Activated gamma-delta T cell treated with anti-CD3 and anti-CD28 coated beads, Interleukin-2, amount 50 U/mL, for 16 hours (primary cell): ENCODE data around the gene BCL2L11.

ENCODE experiments used
- DNase-seq: peaks from one replicate; pipeline ENCODE4 v3.0.0-alpha.2; 2020; ENCODE audit warnings: low read depth

BCL2L11 gene

DNA sequence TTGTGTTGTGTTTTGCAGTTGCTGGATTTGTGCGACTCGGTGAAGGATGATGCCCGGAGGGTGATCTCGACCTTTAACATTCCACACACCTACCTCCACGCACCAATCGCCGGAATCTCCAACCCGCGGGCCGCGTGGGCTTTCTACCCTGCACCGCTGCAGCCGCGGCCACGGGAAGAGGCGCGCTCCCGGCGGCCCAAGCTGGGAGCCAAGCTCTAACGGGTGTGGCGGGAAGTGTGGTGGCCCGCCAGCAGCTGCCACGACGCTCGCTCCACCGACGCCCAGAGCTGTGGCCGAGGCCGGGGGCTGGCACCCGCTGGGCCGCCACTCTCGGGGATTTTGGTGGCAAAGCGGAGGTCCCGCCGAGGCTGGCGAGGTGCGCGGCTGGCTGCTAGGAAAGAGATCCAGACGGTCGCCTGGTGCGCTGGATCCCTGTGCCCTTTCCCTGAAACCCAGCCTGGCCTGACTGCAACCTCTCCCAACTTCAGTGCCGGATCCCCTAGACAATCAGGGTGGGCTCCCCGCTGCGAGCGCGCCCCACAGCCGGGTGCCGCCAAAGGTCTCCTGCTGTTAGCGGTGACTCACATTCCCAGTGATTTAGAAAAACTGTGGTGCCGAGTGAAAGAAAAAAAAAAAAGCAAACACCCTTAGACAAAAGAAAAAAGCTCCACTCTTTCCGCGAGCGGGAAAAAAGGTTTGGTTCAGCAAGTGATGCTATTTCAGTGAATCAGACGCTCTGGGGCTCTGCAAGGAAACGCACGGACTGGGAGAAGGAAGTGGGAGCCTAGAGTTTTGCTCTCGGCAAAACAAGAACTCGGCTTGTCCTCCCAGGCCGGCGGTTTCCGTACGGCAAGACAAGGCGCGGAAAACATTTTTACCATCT, 2.9 kb upstream of the BCL2L11 start:
- DNase-seq, result no peak

DNA sequence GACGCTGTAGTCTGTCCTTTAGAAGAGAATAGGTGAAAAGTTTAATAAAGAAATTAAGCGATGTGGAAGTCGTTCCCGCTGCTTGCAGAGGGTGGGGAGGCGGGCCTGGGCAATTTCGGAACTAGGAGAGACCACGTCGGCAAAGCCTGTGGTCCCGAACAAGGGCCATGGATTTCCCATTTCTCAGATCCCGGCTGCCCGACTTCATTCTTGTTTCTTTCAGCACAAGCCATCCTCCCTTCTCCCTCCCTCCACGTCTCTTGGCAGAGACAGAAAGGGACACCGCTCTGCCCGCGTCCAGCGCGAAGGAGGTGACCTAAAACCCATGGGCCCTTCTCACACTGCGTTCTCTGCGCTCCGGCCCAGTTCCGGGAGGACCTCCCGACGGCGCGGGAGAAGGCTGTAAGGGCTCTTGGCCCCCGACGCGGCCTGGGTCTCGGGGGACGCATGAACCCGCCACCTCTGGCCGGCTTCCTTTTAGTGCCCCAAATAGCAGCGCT, 2.2 kb upstream of the BCL2L11 start:
- DNase-seq, result no peak

DNA sequence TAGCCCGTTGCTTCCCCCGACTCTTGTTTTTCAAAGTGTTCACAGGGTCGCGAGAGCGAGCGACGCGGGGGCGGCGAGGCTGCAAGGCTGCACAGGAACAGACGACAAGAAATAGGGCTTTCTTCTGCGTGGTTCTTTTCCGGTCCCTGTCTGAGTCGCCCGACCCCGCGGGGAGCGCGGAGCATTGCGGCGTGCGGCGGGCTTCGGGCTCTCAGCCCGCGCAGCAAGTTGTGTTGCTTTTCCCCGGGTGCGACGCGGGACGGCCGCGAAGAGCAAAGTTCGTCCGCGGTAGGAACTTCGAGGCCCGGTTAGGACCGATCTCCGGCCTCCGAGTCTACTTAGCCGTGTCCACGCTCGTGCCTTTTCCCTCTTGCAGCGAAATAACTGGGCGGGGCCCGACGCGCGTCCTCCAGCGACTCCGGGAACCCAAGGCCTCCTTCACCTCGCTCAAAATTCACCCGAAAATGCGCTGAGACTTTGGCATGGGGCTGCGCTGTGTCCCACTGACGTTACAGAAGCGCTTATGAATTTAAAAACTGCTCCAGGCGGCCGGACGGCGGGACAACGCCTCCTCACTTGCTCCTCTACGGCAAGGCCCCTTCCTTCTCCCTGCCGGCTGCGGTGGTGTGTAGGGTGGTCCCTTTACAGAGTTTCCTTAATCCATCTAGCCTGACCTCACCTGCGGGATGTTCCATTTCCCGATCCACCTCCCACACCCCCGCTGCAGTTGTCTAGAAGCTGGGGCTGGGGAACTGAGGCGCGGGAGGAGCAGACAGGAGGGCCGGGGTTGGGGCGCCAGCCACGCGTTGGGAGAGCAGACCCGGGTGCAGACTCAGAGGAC, 1.5 kb upstream of the BCL2L11 start:
- DNase-seq, result peak; percentile 26

DNA sequence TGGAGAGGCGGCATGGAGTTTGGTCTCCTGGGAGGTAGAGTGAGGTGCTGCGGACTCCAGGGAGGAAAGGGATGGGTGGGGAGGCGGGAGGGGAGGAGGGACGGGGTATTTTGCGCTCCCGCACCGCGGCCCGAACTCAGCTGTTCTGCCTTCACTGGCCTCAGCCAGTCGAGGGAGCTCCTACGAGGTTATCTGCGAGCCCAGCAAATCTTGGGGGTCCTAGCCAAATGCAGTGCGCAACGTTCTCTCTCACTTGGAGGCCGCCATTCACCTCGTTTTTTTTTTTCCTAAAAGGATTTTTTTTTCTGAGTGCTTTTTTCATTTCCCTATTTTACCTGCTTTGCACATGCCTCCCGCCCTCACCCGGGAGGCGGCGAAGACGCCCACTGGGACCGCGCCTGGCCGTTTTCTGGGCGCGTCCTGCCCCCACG, 877 bp upstream of the BCL2L11 start:
- no peak for DNase-seq

DNA sequence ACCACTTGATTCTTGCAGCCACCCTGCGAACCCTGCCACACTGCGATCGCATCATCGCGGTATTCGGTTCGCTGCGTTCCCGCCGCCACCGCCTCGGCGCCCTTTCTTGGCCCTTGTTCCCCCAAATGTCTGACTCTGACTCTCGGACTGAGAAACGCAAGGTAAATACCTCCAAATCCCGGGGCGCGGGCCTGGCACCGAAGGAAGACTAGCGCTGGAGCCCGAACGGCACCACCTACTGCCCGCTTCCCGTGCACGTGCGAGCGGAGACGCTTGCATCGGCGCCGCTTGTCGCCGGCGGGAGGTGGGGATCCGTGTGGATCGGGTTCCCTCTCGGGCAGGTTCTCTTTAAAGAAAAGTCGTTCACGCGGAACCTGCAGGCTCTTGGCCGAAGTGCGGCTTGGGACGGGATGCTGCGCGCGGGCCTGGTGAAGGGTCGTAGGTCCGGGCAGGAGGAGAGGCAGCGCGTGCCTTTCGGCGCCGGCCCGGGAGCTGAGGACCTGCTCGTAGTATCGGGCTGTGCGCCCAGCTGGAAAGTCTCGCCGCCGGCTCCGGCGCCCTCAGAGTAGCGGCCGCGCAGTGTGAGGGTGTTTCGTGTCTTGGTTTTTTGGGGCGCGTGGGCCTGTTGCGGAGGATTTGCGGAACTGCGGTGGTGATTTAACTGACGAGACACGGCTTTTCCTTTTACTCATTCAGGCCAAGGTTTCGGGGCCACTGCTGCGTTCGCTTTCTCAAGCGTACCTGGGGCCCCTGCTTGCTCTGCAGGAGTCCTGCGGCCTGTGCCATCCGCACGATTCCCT, 514 bp downstream of the BCL2L11 start:
- peak; percentile 24 for DNase-seq

DNA sequence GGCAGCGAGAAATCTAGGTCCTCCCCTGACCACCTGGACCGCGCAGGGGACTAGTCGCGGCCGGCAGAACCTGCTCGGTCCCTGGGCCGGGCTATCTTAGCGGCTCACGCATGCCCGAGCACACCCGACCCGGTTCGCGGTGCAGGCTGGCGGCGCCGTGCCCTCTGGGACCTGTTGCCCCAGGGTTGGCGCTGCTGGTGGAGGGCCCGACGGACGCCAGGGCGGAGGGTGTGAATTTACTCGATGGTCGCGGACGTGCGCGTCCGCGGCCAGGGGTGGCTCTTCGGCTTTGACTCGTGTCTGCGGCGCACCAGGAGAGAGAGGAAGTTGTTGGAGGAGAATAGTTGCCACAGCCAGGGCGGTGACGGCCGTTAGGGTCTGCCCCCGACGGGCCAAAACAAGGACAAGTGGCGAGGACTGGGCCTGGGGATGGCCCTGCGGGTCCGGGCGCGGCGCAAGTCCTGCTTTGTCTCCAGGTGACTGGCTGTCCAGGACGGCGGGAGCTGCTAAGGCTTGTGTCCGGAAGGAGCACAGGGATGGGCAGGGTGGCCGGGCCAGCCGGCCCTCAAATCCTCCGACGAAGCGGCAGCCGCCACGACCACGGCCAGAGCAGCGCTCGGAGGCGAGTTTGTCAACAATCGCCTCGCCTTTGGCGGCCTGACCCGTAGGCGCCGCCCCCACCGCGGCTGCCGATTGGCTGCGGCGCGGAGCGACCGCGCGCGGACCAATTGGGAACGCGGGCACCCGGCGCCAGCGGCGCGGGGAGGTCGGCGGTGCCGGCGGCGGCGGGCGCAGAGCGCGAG, 1.3 kb downstream of the BCL2L11 start:
- peak; percentile 66 for DNase-seq

DNA sequence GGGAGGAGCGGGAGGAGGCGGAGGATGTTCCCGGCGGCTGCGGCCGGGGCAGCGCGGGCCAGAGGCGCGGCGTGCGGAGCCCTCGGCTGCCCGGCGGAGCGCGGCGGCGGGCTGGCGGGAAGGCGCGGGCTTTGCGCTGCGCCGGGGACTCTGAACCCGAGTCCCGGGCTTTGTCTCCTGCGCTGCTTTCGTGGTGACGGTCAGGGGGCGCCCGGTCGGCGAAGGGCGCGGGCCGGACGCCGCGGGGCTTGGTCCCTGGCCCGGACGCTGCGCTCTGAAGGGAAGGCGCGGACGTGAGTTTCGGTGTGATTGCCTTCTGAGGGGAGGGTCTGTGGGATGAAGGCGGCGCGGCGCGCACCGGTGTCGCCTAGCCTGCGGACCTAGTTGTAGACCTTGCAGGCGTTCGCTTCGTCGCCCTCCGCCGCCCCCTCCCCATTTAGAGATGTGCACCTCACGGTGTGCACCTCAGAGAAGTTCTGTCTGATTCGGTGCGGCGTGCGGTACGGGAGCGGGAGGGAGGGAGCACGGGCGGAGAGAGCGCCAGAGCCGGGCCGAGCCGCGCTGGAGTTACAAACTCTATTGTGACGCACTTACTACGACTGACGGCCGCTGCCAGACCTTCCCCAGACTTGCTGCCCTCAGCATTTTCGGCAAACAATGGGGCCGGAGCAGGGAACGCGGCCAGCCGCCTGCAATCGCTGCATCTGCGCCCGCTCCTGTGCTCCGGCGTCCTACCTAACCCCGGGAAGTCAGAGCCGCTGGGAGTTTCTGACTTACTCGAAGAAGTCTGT, 2.1 kb downstream of the BCL2L11 start:
- DNase-seq, result no peak

- DNase-seq, result no peak
These were observed 3.0 kb downstream of the BCL2L11 start for GRCh38 chr2:111123751-111124150.

- no peak for DNase-seq
These were observed 5.9 kb downstream of the BCL2L11 start for GRCh38 chr2:111126581-111126980.

- no peak for DNase-seq
These were observed 6.6 kb downstream of the BCL2L11 start for GRCh38 chr2:111127351-111127750.

DNA sequence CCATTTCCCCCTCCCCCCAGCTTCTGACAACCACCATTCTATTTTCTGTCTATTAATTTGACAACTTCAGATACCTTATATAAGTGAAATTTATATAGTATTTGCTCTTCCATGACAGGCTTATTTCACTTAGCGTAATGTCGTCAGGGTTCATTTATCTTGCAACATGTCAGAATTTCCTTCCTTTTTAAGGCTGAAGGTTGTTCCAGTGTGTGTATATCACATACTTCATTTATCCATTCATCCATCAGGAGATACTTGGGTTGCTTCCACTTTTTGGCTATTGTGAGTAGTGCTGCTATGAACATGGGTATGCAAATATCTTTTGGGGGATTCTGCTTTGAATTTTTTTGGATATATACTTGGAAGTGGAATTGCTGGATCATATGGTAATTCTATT, 7.4 kb downstream of the BCL2L11 start:
- DNase-seq, result no peak

GRCh38 chr2:111133603-111134002, 12.9 kb downstream of the BCL2L11 start:
- DNase-seq, result no peak

GRCh38 chr2:111134055-111134454, 13.3 kb downstream of the BCL2L11 start:
- no peak for DNase-seq

DNA sequence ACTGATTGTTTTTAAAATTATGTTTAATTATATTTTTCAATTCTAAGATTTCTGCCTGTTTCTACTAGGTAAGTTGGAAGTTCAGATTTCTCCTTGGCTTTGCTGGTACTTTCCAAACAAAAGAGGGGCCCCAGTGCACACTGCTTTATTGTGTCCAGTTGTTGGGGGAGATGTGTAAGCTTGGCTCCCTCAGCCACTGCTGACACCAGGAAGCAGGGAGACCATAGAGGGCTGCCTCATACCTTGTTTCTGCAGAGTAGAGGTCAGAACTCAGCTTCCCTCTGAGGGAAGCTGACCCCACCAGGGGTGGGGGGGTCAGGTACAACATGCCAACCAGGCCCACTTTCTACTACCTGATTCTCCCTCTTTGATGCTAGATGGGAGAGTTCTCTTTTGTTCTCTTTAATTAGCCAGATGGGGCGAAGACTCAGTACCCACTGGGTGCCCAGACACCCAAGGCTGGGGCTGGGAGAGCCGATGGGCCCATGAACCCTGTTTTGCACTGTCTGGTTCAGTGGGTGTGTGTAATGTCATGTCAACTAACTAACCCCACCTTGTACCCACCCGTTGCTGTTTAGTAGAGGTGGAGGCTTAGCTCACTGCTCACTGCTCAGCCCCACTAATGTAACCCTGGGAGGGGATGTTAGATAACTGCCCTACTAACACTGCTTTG, 14.7 kb downstream of the BCL2L11 start:
- no peak for DNase-seq

DNA sequence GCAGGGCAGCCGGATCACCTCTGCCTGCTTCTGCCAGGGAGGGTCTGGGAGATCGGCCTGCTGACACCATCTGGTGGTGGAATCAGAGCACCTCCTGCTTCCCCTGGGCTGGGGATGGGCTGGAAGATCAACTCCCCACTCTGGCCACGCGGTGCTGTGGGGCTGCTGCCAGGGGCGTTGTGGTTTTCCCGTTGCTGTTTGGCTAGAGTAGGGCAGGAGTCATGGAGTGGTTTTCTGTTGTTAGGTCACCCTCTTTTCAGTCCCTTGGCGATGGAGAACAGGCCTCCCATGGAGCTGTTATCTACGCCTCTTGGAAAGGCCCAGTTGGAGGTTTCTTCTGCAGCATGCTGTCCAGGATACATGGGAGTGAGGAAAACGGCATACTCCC, 15.2 kb downstream of the BCL2L11 start:
- DNase-seq, result no peak

- DNase-seq, result no peak
These were observed 18.1 kb downstream of the BCL2L11 start for GRCh38 chr2:111138839-111139238.

DNA sequence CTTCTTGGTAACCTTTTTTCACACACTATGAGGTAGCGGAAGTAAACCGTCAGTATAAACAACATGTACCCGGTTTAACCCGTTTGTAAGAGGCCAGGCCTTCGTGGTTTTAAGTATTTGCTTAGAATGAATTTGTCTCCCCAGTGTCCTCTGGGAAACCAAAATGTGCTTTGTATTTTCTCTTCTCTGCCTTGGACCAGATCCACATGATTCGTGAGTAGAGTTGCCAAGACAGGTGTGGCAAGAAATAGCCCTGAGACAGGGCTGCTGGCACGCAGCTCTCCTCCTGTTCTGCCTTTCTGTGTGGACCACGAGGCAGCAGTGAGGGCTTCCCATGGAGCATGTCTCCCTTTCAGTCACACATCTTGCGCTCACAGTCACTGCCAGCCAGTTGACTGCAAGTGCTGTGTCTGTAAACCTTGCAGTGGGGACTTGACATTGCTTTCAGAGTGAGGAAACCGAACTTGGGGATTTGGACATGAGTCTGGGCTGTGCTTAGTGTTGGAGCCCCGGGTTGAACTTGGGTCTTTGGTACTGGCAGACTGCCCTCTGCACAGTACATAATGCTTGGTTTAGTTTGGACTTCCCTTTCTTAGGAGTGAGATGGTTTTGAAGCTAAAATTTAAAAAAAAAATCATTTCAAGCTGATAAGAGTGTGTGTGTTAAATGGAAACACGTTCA, 19.1 kb downstream of the BCL2L11 start:
- no peak for DNase-seq

DNA sequence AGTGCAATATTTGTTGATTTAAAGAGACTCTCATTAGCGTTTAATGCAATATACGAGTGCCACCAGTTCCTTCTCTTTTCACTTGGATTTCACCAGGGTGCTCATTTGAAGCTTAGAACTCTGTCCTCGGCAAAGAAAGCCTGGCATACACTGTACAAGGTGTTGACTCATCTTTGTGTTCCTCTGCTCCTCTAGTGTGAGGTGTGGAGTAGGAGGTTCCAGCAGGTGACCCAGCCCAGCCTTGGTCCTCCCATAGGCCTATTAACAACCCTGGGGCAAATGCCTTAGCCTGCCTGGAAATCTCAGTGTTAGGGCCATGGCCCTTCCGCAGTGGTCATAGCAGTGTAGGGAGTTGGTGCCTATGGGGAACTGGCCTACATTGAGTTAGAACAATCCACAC, 20.1 kb downstream of the BCL2L11 start:
- no peak for DNase-seq

DNA sequence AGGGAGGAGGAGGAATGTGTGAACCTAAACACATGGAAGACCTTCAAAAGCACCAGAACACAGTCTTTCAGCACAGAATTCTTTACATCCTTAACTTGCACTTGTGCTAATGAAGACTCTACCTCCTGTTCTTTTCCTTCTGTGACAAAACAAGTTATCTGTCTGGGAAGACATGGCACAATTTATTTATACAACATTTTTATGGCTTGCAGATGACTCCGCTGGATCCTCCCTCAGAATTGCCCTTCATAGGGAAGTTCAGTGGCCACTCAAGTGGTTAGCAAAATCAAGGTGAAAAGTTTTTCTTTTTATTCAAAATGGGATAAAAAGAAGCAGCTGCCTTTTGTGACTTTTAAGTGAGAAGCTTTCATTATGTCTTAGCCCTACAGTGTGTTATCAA, 21.4 kb downstream of the BCL2L11 start:
- DNase-seq, result no peak
